GF-D8 (cell line): ENCODE results near the gene SRI.
"Not testable (repeated sequence)": the region's sequence is repeated elsewhere in the genome, so short reads cannot be mapped to it uniquely, and the experiment has no call there.

ENCODE experiments used
- DNase-seq: peaks from one replicate; lab custom pipeline; 2025; lab: John Stamatoyannopoulos, UW

The SRI gene

GRCh38 chr7:88219781-88220747 lies at the start of gene SRI:
TSS of gene SRI (minus strand) at chr7:88220038. CDS start at chr7:88220026, 12 bp downstream.
- peak; percentile 79 for DNase-seq

GRCh38 chr7:88269586-88269985 lies 49.7 kb upstream of the SRI start:
- DNase-seq = no peak

- DNase-seq = no peak
These were observed 49.0 kb upstream of the SRI start for GRCh38 chr7:88268858-88269257.

- DNase-seq = no peak
These were observed 48.2 kb upstream of the SRI start for GRCh38 chr7:88268051-88268450.

GRCh38 chr7:88267421-88267820 lies 47.6 kb upstream of the SRI start:
- DNase-seq = no peak

- DNase-seq = peak; percentile 7
These were observed 45.1 kb upstream of the SRI start for GRCh38 chr7:88264987-88265386.

GRCh38 chr7:88262562-88262961 lies 42.7 kb upstream of the SRI start:
- no peak for DNase-seq

- no peak for DNase-seq
These were observed 40.9 kb upstream of the SRI start for GRCh38 chr7:88260719-88261118.

- no peak for DNase-seq
These were observed 40.0 kb upstream of the SRI start for GRCh38 chr7:88259656-88260380.

- DNase-seq = not testable (repeated sequence)
These were observed 38.5 kb upstream of the SRI start for GRCh38 chr7:88258296-88258695.

GRCh38 chr7:88256906-88257305 lies 37.1 kb upstream of the SRI start:
- no peak for DNase-seq

- no peak for DNase-seq
These were observed 35.0 kb upstream of the SRI start for GRCh38 chr7:88254721-88255424.

- DNase-seq = no peak
These were observed 33.8 kb upstream of the SRI start for GRCh38 chr7:88253640-88254039.

GRCh38 chr7:88244258-88244657 lies 24.4 kb upstream of the SRI start:
- no peak for DNase-seq

GRCh38 chr7:88243345-88243909 lies 23.6 kb upstream of the SRI start:
- DNase-seq = no peak

GRCh38 chr7:88239852-88240251 lies 20.0 kb upstream of the SRI start:
- no peak for DNase-seq

- DNase-seq = no peak
These were observed 14.0 kb upstream of the SRI start for GRCh38 chr7:88233828-88234227.

GRCh38 chr7:88230646-88231045 lies 10.8 kb upstream of the SRI start:
- no peak for DNase-seq

GRCh38 chr7:88229302-88229995 lies 9.6 kb upstream of the SRI start:
- no peak for DNase-seq

GRCh38 chr7:88226886-88227516 lies 7.2 kb upstream of the SRI start:
- DNase-seq = no peak

- no peak for DNase-seq
These were observed 6.4 kb upstream of the SRI start for GRCh38 chr7:88226201-88226600.
